GM18951 (cell line): ENCODE data around the gene KRT6A.

Source experiments
- POLR2A ChIP-seq: IDR thresholded peaks from 4 replicates; pipeline ENCODE4 v1.6.1; 2011; ENCODE audit warnings: mild to moderate bottlenecking; ENCODE audit not compliant: insufficient read length, insufficient read depth; ENCODE audit errors: extremely low read depth
- in situ Hi-C: fragments of 300-500 bp; cut with MboI; formaldehyde crosslinking; loops from one replicate; pipeline ENCODE4 v1.12.0; 2022; ENCODE audit warnings: low sequenced_read_pairs, mixed read lengths, inconsistent platforms; ENCODE audit not compliant: unreplicated experiment

KRT6A gene

DNA sequence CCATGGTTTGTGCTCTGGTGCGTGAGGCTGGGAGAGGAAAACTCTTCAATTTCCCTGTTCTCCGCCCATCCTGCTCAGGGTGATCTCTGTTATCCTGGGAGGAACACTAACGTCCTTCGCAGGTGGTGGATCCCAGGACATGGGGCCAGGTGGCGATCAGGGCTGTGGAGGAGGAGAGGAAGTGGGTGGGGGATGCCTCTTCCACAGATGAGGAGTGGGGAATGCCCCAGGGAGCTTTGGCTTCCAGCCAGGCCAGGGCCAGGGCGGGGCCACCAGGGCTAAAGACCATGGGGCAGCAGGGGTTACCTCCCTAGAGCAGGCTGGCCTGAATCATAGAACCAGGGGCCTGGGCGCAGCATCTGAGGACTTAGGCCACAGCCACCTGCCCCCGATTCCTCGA is 55.5 kb downstream of the KRT6A start:
- in situ Hi-C loops: no loop called here
- TF ChIP-seq POLR2A: no peak
